Fibroblast of skin of left quadriceps (primary cell): ENCODE measurements around the gene RPSA.
"Not testable (repeated sequence)": the region's sequence is repeated elsewhere in the genome, so short reads cannot be mapped to it uniquely, and the experiment has no call there.

Experiments used
- DNase-seq, 2 experiments: peaks; one replicate each; pipeline ENCODE4 v3.0.0-alpha.2; 2013; ENCODE audit warnings: low read depth in 2 of 2

The RPSA gene

DNA sequence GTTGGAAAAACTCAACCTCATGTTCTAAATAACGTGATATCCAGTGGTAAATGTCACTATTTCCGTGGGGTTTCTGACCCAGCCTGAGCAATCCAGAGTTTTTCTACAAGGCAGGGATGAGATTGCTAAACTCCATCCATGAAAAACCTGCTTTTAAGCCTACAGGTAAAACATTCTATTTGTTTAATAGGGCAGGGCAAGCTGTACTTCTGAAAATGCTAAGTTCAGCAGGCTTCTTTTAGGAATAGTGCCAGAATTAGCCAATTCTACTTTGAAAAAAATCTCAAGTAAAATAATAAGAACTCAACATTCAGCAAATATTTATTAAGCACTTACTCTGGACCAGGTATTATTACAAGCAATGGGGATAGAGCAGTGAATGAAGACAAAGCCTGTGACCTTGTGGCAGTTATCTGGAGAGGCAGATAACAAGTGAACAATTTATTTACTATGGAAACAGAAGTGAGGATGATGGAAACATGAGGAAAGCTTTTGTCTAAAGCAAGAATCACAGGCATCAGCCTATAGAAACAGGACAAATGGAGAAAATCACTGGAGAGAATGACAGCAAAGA is 13.3 kb downstream of the RPSA start:
- DNase-seq = no peak

DNA sequence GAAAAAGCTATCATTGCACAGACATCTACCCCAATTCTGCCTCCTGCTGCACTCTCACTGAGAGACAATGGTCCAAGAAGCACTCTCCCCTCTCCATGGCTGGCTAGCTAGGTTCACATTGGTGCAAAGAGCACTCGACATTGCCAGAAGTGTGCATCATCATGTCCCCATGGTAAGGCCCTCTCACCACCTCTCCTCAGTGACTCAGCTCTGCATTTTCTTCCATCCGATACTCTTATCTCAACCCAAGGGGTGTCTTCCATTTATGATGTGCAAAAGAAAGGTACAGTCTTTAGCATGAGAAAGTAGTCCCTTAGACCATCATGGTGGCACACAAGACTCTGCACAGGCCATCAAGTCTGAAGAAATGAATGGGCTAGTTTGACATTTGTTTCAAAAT is 14.0 kb downstream of the RPSA start:
- DNase-seq = no peak

DNA sequence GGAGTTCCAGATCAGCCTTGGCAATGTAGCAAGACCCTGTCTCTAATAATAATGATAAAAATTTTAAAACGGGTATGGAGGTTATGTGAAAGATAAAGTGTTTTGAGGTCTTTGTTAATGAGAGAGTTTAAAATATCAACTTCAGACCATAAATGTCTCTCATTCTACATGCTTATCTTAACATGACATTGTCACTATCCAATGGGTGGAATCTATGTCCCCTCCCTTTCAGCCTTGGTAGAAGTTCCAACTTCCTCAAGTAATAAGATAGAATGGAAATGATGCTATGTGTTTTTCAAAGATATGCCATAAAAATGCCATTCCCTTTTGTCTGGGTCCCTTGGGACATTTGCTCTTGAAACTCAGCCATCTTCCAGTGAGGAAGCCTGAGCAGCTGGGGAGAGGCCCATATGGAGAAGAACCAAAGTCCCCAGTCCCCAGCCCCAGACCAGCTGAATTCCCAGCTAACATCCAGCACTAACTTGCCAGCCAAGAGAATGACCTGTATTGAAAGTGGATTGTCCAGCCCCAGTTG is 17.0 kb downstream of the RPSA start:
- DNase-seq = no peak

DNA sequence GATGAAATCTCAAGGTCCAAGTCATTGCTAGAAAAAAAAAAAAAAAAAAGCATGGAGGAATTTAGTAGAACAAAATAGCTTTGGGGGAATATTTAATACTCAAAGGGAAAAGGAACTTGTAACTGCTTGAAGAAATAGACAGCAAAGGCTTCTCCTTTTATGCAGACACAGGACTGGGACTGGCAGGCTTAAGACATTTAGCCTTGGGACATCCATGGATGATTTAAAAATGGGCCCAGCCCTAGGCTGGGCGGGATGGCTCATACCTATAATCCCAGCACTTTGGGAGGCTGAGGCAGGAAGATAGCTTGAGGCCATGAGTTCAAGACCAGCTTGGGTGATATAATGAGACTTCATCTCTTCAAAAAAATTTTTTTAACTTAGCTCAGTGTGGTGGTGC is 19.8 kb downstream of the RPSA start:
- DNase-seq = no peak

DNA sequence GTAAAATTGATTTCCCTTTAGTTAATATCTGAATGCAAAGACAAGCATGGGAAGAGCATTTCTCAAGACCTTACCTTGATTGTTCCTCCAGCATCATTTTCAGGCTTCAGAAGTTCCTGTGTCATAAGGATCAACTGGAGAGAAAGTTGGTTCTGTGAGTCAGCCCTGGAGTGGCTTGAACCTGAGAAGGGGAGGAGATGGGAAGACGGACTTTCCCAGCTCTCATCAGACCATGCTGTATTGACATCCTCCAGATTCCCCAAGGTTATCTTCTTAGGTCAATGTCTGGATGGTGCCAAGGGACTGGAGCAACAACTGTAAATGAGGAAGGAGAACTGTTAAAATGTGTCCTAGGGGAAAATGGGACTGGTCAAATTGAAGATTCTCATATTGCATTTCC is 21.0 kb downstream of the RPSA start:
- DNase-seq = no peak

DNA sequence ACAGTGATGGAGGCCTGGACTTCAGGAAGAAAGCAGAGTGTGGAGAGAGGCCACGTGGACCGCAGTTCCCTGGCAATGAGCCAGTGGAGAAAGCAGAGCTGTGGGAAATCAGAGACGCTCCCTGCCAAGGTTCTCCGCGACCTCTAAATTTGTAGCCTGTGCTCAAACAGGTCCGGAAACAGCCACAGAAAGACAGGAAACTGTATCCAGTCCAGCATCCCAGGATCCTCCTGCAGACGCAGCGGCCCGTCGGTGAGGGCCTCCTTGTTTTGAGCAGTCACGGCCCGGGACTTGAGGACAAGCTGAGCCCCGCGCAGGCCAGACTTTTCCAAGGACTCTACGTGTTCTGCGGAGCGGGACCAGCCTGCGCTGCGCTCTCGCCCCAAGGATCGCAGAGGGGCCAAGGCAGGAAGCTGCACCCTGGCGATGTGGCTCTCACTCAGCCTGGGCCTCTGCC is 22.3 kb downstream of the RPSA start:
- DNase-seq = no peak

DNA sequence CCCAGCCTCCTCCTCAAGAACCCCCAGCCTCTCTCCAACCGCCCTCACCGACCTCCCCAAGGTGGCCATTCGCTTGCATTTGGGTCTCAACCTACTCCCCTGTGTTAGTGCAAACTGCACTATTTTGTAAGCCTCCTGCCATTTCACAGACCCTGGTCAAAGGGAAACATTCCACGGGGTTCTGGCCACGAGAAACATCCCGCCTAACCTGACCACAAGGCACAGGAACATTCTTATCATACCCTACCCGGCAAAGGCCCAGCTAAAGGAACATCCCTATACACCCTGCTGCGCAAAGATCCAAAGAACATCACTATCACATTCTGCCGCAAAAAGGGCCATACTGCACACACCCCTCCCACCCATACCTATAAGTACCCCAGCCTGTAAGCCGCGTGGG is 22.9 kb downstream of the RPSA start:
- DNase-seq = no peak

GRCh38 chr3:39432342-39432741 is 25.8 kb downstream of the RPSA start:
- no peak for DNase-seq

DNA sequence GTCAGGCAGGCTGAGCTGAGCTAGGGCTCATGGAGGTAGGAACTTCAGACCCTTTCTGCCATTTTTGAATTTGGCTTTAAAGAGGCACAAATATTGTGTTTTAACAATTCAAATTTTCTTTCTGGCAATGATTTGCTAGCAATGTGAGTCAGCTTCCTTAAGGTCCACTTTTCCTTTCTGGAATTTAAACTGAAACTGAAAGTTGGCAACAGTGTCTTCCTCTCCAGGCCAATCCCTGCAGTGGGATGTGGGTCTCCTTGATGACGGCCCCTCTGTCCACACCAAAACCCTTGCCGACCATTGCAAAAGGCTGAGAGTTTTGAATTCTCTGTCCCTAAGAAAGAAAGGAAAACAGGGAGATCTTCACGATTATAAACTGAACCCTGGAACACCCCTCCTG is 27.1 kb downstream of the RPSA start:
- DNase-seq = no peak

DNA sequence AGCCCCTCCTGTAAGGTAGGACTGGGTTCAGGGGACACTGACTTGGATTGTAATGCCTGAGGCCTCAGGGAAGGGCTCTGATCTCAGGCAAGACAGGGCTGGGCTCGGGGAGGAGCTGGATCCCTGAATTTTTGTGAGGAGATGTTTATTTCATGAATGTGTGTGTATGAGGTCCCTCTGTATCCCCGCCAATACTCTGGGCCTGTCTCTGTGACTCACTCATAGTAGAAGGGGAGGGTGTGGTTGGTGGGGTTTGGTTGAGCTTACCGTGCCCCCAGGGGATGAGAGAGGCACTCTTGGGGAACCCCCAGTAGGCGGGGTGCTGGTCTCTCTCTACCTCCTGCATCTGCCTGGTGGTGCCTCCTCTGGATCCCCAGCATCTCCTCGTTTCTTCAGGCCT is 28.1 kb downstream of the RPSA start:
- no peak for DNase-seq

- no peak for DNase-seq
Measured at GRCh38 chr3:39435006-39435748, 28.7 kb downstream of the RPSA start.

- no peak for DNase-seq
Measured at GRCh38 chr3:39438880-39439279, 32.4 kb downstream of the RPSA start.

- DNase-seq = no peak
Measured at GRCh38 chr3:39440316-39440715, 33.8 kb downstream of the RPSA start.

- DNase-seq = no peak
Measured at GRCh38 chr3:39443530-39443929, 37.0 kb downstream of the RPSA start.

DNA sequence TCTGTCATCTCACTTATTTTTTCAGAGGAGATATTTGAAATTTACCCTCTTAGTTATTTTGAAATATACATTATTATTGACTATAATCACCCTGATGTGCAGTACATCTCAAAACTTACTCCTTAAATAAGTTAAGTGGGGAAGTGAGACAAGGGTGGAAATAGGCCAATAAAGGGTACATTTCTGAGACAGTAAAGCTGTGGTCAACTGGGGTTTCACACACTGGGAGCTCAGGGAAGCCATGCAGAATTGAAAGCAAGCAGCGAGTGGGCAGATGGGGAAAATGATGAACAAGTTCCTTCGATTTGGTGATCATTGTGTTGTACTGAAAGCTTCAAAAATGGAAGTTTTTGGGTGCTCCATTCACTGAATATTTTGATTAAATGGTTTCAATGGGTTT is 39.4 kb downstream of the RPSA start:
- no peak for DNase-seq

- DNase-seq = no peak
Measured at GRCh38 chr3:39446444-39446843, 39.9 kb downstream of the RPSA start.

DNA sequence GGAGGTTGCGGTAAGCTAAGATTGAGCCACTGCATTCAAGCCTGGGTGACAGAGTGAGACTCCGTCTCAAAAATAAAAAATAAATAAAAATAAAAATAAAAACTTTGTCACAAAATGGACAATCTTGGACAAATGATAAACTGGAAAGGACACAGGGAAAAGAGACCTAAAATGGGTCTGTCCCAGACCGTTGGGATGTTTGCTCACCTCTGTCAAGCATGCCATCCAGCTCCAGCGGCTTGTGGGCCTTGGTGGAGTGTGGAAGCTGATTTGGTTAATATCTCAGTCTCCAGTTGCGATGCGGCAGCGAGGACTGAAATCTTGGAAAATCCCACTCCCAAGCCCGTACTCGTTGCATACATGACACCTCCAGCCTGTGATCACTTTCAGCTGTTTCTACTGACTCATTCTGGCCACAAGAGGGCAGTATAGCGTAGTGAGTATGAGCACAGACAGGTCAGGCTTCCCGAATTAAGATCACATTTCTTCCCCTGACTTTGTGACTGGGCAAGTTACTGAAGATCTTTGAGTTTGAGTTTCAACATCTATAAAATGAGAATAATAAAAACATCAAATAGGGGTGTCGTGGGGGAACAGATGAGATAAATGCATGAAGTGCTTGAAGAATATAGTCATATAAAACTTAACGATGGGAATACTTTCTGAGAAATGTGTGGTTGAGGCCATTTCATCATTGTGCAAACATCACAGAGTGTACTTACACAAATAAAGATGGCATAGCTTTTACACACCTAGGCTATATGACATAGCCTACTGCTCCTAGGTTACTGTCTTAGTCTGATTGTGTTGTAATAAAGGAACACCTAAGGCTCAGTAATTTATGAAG is 41.3 kb downstream of the RPSA start:
- peak; percentile 63 to 67 for DNase-seq

- no peak for DNase-seq
Measured at GRCh38 chr3:39448506-39449233, 42.1 kb downstream of the RPSA start.

DNA sequence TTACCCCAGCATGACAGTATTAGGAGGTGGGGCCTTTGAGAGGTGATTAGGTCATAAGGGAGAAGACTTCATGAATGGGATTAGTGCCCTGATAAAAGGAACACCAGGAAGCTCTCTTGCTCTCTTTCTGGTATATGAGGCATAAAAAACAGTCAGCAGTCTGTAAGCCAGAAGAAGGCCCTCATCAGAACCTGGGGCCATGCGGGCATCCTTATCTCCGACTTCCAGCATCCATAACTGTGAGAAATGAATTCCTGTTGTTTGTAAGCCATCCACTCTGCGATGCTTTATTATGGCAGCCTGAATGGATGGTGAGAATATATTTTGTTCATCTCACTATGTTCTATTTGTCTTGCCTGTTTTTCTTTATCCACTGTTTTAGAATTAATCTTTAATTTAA is 43.3 kb downstream of the RPSA start:
- DNase-seq = no peak

- DNase-seq = no peak
Measured at GRCh38 chr3:39453134-39453533, 46.6 kb downstream of the RPSA start.

GRCh38 chr3:39453872-39454271 is 47.4 kb downstream of the RPSA start:
- DNase-seq = not testable (repeated sequence)
